GM19035 (cell line): ENCODE results near the gene MYO3B.
"Not testable (repeated sequence)": the region's sequence is repeated elsewhere in the genome, so short reads cannot be mapped to it uniquely, and the experiment has no call there.

ENCODE experiments used
- ATAC-seq: cut with Tn5 transposase; IDR thresholded peaks from one replicate; pipeline ENCODE4 v1.9.1; 2021; ENCODE audit not compliant: unreplicated experiment

Gene MYO3B

DNA sequence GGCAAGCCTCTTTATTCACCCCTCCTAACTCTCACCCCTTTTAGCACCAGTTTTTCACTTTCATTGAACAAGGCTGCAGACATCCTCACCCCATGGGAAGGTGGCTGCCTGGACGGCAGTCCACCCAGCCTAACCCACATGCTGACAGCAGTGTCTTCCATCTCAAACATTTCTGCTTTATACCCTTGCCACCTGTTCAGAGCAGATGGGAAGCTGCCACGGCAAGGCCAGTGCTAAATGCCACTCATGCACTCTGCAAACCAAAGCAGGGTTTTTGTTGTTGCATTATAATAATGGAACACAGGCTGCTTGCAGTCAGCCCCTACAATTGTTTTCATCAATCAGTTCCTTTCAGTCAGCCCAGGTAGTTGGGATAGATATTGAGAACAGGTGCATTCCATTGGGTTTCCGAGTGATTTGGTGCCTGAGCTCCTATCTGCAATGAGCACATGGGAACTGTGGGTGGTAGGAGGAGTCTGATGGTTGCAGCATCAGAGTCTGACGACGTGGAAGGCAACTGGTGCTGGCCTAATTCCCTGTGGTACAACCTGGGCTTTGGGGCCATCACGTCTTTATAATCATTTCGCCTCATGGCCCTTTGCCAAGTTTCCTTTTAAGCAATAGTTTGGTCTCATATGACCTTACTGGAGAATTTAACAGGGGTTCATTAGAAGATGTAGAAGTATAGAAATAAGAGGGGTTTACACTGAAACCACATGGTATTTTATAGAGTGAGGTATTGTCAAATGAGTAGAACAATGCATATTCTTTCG, 284.7 kb downstream of the MYO3B start:
- ATAC-seq = no peak

- ATAC-seq = no peak
These were observed 285.2 kb downstream of the MYO3B start for GRCh38 chr2:170463206-170463537.

DNA sequence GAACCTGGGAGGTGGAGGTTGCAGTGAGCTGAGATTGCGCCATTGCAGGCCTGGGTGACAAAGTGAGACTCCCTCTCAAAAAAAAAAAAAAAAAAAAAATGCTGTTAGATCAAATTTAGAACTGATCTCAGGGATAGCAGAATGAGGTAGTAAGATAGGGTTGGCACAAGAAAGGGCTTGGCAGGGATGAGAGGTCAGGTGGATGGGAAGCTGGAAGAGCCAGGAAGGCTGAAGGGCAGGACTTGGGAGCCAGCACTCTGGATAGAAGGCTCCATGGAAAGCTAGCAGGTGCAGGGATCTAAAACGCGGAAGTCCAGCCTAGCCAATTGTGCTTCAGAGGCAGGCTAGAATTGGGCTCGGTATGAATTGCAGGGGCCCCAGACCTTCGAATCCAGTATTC, 286.3 kb downstream of the MYO3B start:
- ATAC-seq = no peak

GRCh38 chr2:170465241-170465640, 287.3 kb downstream of the MYO3B start:
- no peak for ATAC-seq

DNA sequence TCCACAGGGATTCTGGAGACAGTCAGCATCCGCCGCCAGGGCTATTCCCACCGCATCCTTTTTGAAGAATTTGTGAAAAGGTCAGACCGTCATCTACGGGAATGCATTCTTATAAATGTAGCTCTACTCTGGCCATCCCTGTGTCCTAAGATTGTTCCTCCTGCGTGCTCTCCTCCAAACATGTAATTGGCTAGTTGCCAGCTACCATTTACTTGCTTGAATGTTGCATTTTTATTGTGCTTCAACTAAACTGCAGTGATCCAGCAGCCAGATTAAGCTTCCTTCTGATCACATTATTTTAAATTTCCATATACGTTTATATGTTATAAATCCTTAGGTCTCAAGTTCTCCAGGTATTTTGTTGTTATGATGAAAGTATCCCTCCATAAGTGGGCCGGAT, 288.7 kb downstream of the MYO3B start:
- ATAC-seq = no peak

DNA sequence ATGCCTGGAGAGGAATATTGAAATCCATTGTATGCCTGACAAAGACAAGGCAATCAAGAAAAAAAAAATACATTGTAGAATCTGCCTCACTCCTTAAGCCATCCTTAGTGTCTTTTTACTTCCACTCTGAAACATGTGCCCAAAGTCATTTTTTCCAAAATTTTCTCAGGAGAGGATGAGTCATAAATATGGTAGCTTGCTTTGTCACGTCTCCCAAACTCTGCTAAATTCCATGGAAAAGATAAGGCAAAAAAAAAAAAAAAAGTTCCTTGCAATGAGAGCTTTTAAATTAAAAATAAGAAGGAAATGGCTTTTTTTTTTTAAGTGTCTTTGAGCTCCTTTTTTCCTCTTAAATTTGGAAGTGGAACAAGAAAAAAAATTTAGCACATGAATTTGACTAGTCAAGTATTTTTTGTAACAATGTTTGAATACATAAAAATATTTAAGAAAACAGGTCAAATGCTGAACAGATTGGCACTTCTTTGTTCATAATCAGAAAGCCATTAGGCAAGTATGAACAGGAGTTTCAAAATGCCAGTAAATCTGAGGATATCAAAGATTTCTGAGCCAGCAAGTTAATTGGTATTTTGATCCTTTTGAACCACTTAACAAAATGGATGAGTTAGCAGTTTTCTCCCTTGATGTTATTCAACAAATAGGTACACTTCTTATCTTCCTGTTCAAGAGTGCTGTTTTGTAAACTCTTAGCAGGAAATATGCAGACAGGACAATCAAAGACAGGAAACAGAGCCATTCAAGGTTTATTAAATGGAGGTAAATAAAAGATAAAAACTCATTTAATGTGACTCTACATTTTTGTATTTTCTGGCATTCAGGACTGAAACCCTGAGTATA, 289.8 kb downstream of the MYO3B start:
- no peak for ATAC-seq

DNA sequence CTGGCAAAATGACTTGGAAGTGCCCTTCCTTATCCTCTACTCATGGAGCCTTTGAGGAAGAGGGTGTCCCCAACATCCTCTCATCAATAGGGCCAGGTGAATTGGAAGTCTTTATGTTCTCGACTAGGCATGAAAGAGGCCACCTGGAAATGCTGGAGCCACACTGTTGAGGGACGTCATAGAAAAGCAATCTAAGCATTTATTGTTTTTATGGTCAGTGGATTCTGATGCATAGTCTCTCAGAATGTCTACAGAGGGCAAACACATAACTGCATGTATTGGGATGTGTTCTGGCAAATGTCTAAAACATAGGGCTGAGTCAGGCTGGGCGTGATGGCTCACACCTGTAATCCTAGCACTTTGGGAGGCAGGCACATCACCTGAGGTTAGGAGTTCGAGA, 290.6 kb downstream of the MYO3B start:
- ATAC-seq = no peak

DNA sequence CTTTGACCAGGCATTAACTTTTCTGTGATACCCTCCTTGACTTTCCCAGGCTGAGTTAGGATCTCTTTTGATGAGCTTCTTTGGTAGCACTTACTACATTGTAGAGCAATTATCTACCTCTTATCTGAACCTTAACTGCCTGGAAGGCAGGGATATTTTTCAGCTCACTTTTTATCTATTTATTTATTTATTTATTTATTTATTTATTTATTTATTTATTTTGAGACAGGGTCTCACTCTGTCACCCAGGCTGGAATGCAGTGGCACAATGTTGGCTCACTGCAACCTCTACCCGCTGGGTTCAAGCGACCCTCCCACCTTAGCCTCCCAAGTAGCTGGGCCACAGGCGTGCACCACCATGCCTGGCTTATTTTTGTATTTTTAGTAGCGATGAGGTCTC, 294.6 kb downstream of the MYO3B start:
- ATAC-seq = not testable (repeated sequence)

- no peak for ATAC-seq
These were observed 297.9 kb downstream of the MYO3B start for GRCh38 chr2:170475878-170476277.

DNA sequence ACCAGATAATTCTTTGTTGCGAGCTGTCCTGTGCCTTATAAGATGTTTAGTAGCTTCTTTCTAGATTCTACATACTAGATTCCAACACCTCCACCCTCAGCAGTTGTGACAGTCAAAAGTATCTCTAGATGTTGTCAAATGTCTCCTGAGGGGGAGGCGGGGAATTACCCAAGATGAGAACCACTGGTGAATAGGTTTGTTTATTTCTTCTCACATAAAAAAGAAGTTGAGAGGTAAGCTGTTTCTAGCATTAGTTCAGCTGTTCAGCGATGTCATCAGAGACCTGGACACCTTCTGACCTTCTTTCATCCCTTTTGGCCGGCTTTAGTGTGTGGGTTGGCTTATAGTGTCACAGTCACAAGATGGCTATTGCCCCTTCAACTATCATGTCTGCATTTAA, 299.7 kb downstream of the MYO3B start:
- ATAC-seq = no peak

DNA sequence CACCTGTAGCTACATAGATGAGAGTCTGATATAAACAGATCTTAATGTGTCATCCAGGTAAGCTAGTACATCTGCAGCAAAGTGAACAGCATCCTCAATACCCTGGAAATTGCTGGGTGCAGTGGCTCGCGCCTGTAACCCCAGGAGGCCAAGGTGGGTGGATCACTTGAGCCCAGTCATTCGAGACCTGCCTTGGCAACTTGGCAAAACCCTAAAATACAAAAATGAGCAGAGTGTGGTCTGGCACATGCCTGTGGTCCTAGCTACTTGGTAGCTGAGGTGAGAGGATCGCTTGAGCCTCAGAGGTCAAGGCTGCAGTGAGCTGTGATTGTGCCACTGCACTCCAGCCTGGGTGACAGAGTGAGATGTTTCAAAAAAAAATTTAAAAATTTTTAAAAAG, 303.3 kb downstream of the MYO3B start:
- ATAC-seq = no peak

DNA sequence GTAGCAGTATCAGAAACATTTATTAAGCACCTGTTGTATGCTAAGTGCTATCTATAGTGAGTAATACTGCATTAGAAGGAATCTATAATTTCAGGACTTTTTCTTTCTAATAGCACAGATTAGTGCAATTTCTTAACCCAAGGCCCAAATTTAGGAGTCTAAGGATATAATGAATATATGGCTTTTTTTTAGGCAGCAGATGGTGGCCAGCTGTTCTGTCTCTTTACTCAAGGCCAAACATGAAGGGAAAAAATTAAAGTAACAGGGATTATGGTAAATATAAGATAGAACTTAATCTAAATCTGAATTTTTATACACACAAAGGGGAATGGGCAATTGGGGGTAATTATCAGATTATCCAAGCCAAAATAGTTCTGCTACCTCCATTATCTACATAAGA, 306.6 kb downstream of the MYO3B start:
- ATAC-seq = no peak

- ATAC-seq = no peak
These were observed 307.5 kb downstream of the MYO3B start for GRCh38 chr2:170485254-170486026.

- ATAC-seq = no peak
These were observed 308.8 kb downstream of the MYO3B start for GRCh38 chr2:170486730-170487129.

GRCh38 chr2:170488807-170489206, 310.9 kb downstream of the MYO3B start:
- ATAC-seq = no peak

DNA sequence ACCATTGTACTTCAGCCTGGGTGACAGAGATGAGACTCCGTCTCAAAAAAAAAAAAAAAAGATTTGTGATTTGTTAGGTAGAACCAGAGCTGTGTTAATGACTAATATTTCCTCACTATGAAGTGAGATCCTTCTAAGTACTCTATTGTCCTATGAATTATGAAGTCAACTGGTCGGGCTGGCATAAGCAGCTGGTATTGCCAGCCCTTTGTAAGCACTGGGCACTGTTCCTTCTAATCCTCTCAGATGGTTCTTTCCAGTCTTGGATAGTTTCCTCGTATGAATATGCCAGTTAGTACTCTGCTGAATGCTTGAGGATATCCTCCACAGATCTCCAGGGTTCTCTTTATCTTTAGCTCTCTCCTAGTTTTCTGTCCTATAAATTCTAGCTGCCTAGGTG, 314.1 kb downstream of the MYO3B start:
- no peak for ATAC-seq

GRCh38 chr2:170493426-170494097, 315.6 kb downstream of the MYO3B start:
- ATAC-seq = no peak

DNA sequence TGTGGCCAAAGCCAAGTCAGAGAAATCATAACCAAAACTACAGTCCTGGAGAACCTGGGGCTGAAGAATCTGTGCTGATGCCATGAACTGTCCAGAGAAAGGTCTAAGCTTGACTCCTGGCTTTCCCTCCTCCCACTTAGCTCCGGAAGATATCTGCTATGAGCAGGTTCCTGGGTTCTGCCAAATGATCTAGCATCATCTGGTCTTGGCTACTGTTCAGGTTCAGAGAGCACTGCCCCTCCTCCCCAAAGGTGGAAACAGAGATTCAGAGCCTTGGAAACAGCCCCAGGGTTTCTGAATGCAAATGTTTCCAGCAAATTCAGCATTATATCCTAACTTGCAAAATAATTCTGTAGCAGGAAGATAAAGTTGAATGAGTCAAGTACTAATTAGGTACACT, 317.9 kb downstream of the MYO3B start:
- ATAC-seq = no peak

DNA sequence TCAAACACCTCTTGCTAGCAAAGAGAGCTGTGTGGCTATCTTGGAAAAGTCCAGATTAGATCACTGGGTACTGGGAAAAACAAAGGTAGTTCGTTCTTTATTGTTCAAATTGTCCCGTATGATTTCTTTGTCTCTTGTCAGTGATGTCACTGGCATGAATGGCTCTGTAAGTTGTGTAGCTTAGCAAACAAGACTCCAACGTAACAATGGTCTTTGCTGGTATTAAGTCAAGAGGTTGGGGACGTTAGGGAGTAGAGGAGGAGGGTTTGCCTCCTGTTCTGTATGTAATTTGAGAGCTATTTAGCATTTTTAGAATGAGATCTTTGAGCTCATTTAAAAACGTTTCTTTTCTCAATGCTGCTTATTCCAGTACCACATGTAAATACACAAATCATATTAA, 320.7 kb downstream of the MYO3B start:
- ATAC-seq = no peak

DNA sequence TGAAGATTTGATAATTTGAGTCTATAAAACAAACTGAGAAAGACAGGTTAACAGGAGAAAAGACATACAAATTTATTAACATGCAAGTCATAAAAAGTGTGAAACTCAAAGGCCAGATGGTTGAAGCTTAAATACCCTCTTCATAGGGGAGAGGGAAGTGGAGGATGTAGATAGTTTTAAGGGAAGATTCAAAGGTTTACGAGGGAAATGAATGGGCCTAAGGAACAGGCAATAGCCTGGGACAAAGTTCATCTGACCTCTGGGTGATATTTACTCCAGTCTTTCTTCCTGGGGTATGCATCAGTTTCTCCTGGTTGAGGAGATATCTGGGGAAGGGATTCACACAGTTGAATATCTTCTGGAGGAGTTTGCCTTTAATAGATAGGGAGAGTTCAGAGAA, 322.2 kb downstream of the MYO3B start:
- no peak for ATAC-seq

GRCh38 chr2:170500770-170501169, 322.8 kb downstream of the MYO3B start:
- no peak for ATAC-seq
